Thoracic aorta endothelial cell (primary cell): ENCODE measurements around the gene ZNF229. TPM values are rescaled to one million over a fixed set of nuclear protein-coding genes. Genes with fewer than 3 reads are reported as not detected.

ENCODE experiments used
- total RNA-seq: library from RNA; depleted of rRNA; stranded (reverse); fragments of >200 nt; gene quantifications from 2 replicates; pipeline ENCODE4 v1.2.3, GENCODE V29; 2012

ZNF229 gene
- 4.1 and 12.8 TPM in 2 replicates for total RNA-seq

DNA sequence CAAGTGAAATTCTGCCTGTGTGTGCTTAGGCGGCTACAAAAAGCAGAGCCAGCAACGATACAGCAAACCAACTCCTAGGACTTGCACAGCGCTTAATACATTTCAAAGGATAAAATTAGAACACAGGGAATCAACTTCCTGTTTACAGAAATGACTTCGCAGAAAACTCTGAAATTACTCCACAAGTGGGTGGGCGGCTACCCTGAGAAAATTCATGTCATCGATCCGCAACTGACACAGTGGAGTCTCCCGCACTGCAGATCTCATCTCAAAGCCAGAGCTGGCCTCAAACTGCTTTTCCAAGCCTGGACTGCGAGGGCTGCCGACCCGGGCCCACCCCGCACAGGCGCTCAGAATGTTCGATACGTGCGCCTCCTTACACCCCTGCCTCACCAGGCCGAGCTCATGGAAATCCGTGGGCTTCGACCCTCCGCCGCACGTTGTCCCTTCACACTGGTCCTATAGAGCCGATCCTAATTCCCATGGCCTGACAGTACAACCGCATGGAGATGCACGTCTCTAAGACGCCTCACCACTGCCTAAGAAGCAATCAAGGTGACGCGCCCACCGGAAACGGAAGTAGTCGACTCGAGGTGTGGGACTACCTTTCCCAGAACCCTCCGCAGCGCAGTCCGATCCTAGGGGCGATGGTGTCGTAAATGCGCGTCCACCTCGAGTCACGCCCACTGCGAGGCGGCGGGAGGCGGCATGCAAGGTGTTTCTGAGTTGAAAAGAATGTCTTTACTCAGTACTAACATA is at the start of gene ZNF229:
ZNF229 (minus strand) TSS at position 557 of the 759 bp plus-strand sequence. CDS start 5,625 bp downstream, outside the sequence.

GRCh38 chr19:44401139-44402115 is 46.8 kb downstream of the ZNF229 start, which contains the start of gene ZNF285:
ZNF285 (minus strand) TSS chr19:44401608; CDS start chr19:44397213, 4,395 bp downstream.

Other genes starting within 250 kb of the ZNF229 start
- 17.5 and 20.9 TPM in 2 replicates for gene ZNF227, start 235.9 kb downstream of the ZNF229 start, total RNA-seq
- gene ZNF233, start 188.6 kb downstream of the ZNF229 start, total RNA-seq, result 0.57 and 1.3 TPM in 2 replicates
- gene ZNF235, start 143.4 kb downstream of the ZNF229 start, total RNA-seq, result 2.6 and 3.2 TPM in 2 replicates
- gene ZNF112, start 91.8 kb downstream of the ZNF229 start, total RNA-seq, result 7.2 and 8.2 TPM in 2 replicates
- 3.5 and 3.9 TPM in 2 replicates for gene ZNF285, start 46.9 kb downstream of the ZNF229 start, total RNA-seq
- 8.8 and 11.6 TPM in 2 replicates for gene ZNF180, start 52.0 kb upstream of the ZNF229 start, total RNA-seq
- not detected in 2 replicates for gene CEACAM20, start 81.2 kb upstream of the ZNF229 start, total RNA-seq
- gene IGSF23, start 165.1 kb upstream of the ZNF229 start, total RNA-seq, result not detected in 2 replicates
- 149 and 155 TPM in 2 replicates for gene PVR, start 195.4 kb upstream of the ZNF229 start, total RNA-seq
- 3.2 and 3.9 TPM in 2 replicates for gene CEACAM19, start 223.0 kb upstream of the ZNF229 start, total RNA-seq